Stomach (tissue), 4 donors: ENCODE measurements around the gene LDLRAD3.

Source experiments
- CTCF ChIP-seq, 7 experiments: fragments of 450-650 bp in 4 of 7; fragments of 200-600 bp in 3 of 7; sonication (generic) in 3 of 7; IDR thresholded peaks; one replicate each; pipeline ENCODE4 v1.5.1; 2016 to 2019; ENCODE audit warnings: antibody characterized with exemption in 7 of 7, control low read depth in 2 of 7, mild to moderate bottlenecking in 1 of 7
- EP300 ChIP-seq: sonication (generic); formaldehyde crosslinking; IDR thresholded peaks from one replicate; pipeline ENCODE4 v1.6.1; 2017; ENCODE audit warnings: antibody characterized with exemption
- POLR2A ChIP-seq, 4 donors: fragments of 450-650 bp; IDR thresholded peaks; one replicate each; pipeline ENCODE4 v1.6.1; 2016; ENCODE audit warnings: antibody characterized with exemption in 4 of 4, control low read depth in 2 of 4, mild to moderate bottlenecking in 1 of 4, moderate library complexity in 1 of 4
- POLR2AphosphoS5 ChIP-seq, 3 donors: sonication (generic); formaldehyde crosslinking; IDR thresholded peaks; one replicate each; pipeline ENCODE4 v1.6.1; 2016; ENCODE audit warnings: antibody characterized with exemption in 3 of 3

GRCh38 chr11:35980686-35981390, 37.0 kb downstream of the LDLRAD3 start:
- no peak for TF ChIP-seq CTCF (IDR thresholded peaks at IDR 0.05)
- TF ChIP-seq POLR2A (IDR thresholded peaks at IDR 0.05), result no peak
- no peak for TF ChIP-seq POLR2AphosphoS5 (IDR thresholded peaks at IDR 0.05)
- TF ChIP-seq EP300, result no peak
